Left cardiac atrium (tissue), 4 donors: ENCODE data around the gene CACFD1. TPM values are rescaled to one million over a fixed set of nuclear protein-coding genes. Genes with fewer than 3 reads are reported as not detected.

Experiments used
- ATAC-seq, 2 donors: fragments of 200-7000 bp; cut with Tn5 transposase; one replicate each; pipeline ENCODE4 v1.9.1; 2020; ENCODE audit warnings: mild to moderate bottlenecking in 2 of 2, moderate library complexity in 2 of 2
- DNase-seq: peaks from one replicate; pipeline ENCODE4 v3.0.0-alpha.2; 2020
- intact Hi-C, 2 donors: fragments of 100-400 bp; cut with DNase I; formaldehyde crosslinking; loops; one replicate each; pipeline versions ENCODE4 v1.14.1 to v1.15.1; 2022 to 2023
- total RNA-seq, 2 donors: library from RNA; stranded (reverse); fragmentation: NEBNext Ultra II Directional; extraction: Animal tissue kit (Norgen Biotek cat#: 25700); gene quantifications; one replicate each; pipeline ENCODE4 v1.2.1, GENCODE V29; 2021
- donor health status: DM: no; HTN: yes; CAD: no.
- donor health status: DM: no; HTN: yes; CAD: no; lungs with severe emphysema.
- donor health status: DM: yes; HTN: yes; CAD: no.
- donor health status: Dilated cardiomyopathy.

Gene CACFD1
- total RNA-seq, 2 donors from 2014 or later = 9.6 to 13.0 TPM

GRCh38 chr9:133476036-133476931, 16.5 kb downstream of the CACFD1 start:
- intact Hi-C loops = no loop called here
- no peak for ATAC-seq
- no peak for DNase-seq

GRCh38 chr9:133476941-133477340, 17.2 kb downstream of the CACFD1 start:
- no peak for ATAC-seq
- no peak for DNase-seq
- intact Hi-C loops = no loop called here

- intact Hi-C loops = no loop called here
- ATAC-seq = no peak
- DNase-seq = no peak
Measured at GRCh38 chr9:133477461-133477860, 17.7 kb downstream of the CACFD1 start.

- DNase-seq (peak; percentile 60), ATAC-seq (peak; percentile 36 to 52)
- intact Hi-C loops = no loop called here
Measured at GRCh38 chr9:133477992-133478850, 18.4 kb downstream of the CACFD1 start.

GRCh38 chr9:133478851-133479711, 19.3 kb downstream of the CACFD1 start, which contains the start of gene SLC2A6:
TSS of gene SLC2A6 (minus strand) at chr9:133479099. CDS start at chr9:133479059, 40 bp downstream.
- intact Hi-C loops = no loop called here
- ATAC-seq = peak; percentile 99

GRCh38 chr9:133483611-133484010, 23.8 kb downstream of the CACFD1 start:
- ATAC-seq = no peak
- peak; percentile 9 for DNase-seq
- intact Hi-C loops = no loop called here

More at GRCh38 chr9:133478851-133479711, 19.3 kb downstream of the CACFD1 start, which contains the start of gene SLC2A6:
- DNase-seq = peak; percentile 93

- DNase-seq = no peak
- intact Hi-C loops = loop anchor here in 1 of 2 donors (5.0 kb wide), 2 partner anchors 78 to 303 kb away; no protein-coding TSS in a partner anchor
Measured at GRCh38 chr9:133484671-133485437, 25.1 kb downstream of the CACFD1 start.

GRCh38 chr9:133485531-133486260, 25.9 kb downstream of the CACFD1 start:
- intact Hi-C loops = loop anchor here (1.0 to 5.0 kb wide), 4 partner anchors 78 to 303 kb away; no protein-coding TSS in a partner anchor
- peak; percentile 20 for DNase-seq

More at GRCh38 chr9:133484671-133485437, 25.1 kb downstream of the CACFD1 start:
- ATAC-seq = no peak

GRCh38 chr9:133487331-133487725, 27.6 kb downstream of the CACFD1 start:
- intact Hi-C loops = loop anchor here (2.0 to 5.0 kb wide), 3 partner anchors 80 to 305 kb away; no protein-coding TSS in a partner anchor
- ATAC-seq = no peak
- no peak for DNase-seq

More at GRCh38 chr9:133485531-133486260, 25.9 kb downstream of the CACFD1 start:
- peak in 1 of 2 donors; percentile 5 for ATAC-seq

GRCh38 chr9:133488686-133489252, 29.0 kb downstream of the CACFD1 start:
- intact Hi-C loops = loop anchor here in 1 of 2 donors (5.0 kb wide), 2 partner anchors 81 to 306 kb away; no protein-coding TSS in a partner anchor
- ATAC-seq (no peak), DNase-seq (no peak)

- no peak for DNase-seq
- ATAC-seq = no peak
- intact Hi-C loops = loop anchor here in 1 of 2 donors (5.0 kb wide), 2 partner anchors 82 to 307 kb away; no protein-coding TSS in a partner anchor
Measured at GRCh38 chr9:133489253-133490190, 29.7 kb downstream of the CACFD1 start.

- intact Hi-C loops = no loop called here
- ATAC-seq = no peak
- peak; percentile 17 for DNase-seq
Measured at GRCh38 chr9:133490201-133490681, 30.5 kb downstream of the CACFD1 start.

- intact Hi-C loops = no loop called here
- DNase-seq = peak; percentile 20
Measured at GRCh38 chr9:133490865-133491655, 31.3 kb downstream of the CACFD1 start.

GRCh38 chr9:133491656-133491925, 31.8 kb downstream of the CACFD1 start:
- ATAC-seq = no peak
- intact Hi-C loops = no loop called here
- DNase-seq = peak; percentile 18

More at GRCh38 chr9:133490865-133491655, 31.3 kb downstream of the CACFD1 start:
- ATAC-seq = no peak
